Smooth muscle cell (in vitro differentiated cells): Measurements from ENCODE around the gene RSPO1. TPM values are rescaled to one million over a fixed set of nuclear protein-coding genes. Genes with fewer than 3 reads are reported as not detected.
"Not testable (repeated sequence)": the region's sequence is repeated elsewhere in the genome, so short reads cannot be mapped to it uniquely, and the experiment has no call there.

Experiments
- DNase-seq: peaks from one replicate; lab custom pipeline; 2025; ENCODE audit not compliant: unreplicated experiment; lab: John Stamatoyannopoulos, UW
- H2AFZ ChIP-seq: fragments of 200-600 bp; sonication (generic); 2 replicates; pipeline ENCODE4 v1.6.0; 2016; ENCODE audit warnings: antibody characterized with exemption, low read depth, mild to moderate bottlenecking
- H3F3A ChIP-seq: fragments of 200-600 bp; sonication (generic); 2 replicates; pipeline ENCODE4 v1.6.0; 2017; ENCODE audit warnings: antibody characterized with exemption, low read depth
- H3K27ac ChIP-seq: fragments of 200-600 bp; sonication (generic); 2 replicates; pipeline ENCODE4 v1.5.1; 2016; ENCODE audit warnings: low read depth, mild to moderate bottlenecking
- H3K27me3 ChIP-seq: fragments of 200-600 bp; sonication (generic); 2 replicates; pipeline ENCODE4 v1.6.1; 2016; ENCODE audit warnings: low read depth, mild to moderate bottlenecking
- H3K36me3 ChIP-seq: fragments of 200-600 bp; sonication (generic); 2 replicates; pipeline ENCODE4 v1.5.1; 2016; ENCODE audit warnings: low read depth
- H3K4me1 ChIP-seq: fragments of 200-600 bp; sonication (generic); 2 replicates; pipeline ENCODE4 v1.5.1; 2016; ENCODE audit warnings: low read depth
- H3K4me2 ChIP-seq: fragments of 200-600 bp; sonication (generic); 2 replicates; pipeline ENCODE4 v1.6.0; 2016; ENCODE audit warnings: mild to moderate bottlenecking
- H3K4me3 ChIP-seq: fragments of 200-600 bp; sonication (generic); 2 replicates; pipeline ENCODE4 v1.5.1; 2016; ENCODE audit warnings: mild to moderate bottlenecking
- H3K79me2 ChIP-seq: fragments of 200-600 bp; sonication (generic); 2 replicates; pipeline ENCODE4 v1.6.0; 2016; ENCODE audit warnings: low read depth, mild to moderate bottlenecking
- H3K9ac ChIP-seq: fragments of 200-600 bp; sonication (generic); 2 replicates; pipeline ENCODE4 v1.6.0; 2016; ENCODE audit warnings: low read depth
- H3K9me3 ChIP-seq: fragments of 200-600 bp; sonication (generic); replicated peaks from 2 replicates; pipeline ENCODE4 v1.5.1; 2016; ENCODE audit warnings: low read depth
- H4K20me1 ChIP-seq: fragments of 200-600 bp; sonication (generic); 2 replicates; pipeline ENCODE4 v1.6.0; 2016; ENCODE audit warnings: low read depth
- WGBS: methylation state at CpG from one replicate; pipeline ENCODE4 v1.1.7; 2016; ENCODE audit warnings: low lambda C conversion rate; 5-methylcytosine and 5-hydroxymethylcytosine counted together
- polyA plus RNA-seq: library from polyadenylated mRNA; unstranded; fragments of >200 nt; fragmentation: Nextera tagmentation; extraction: Ambion mirVana; gene quantifications from 2 replicates; pipeline ENCODE4 v1.2.1, GENCODE V29; 2016
- total RNA-seq: library from RNA; depleted of rRNA; stranded (reverse); fragments of >200 nt; gene quantifications from 2 replicates; pipeline ENCODE4 v1.2.3, GENCODE V29; 2014
- TF ChIP-seq, protein P1 (sequence below): fragments of 200-600 bp; sonication (generic); IDR thresholded peaks from 2 replicates; pipeline ENCODE4 v1.5.1; 2017; ENCODE audit warnings: borderline replicate concordance, mild to moderate bottlenecking, antibody characterized with exemption; ENCODE audit not compliant: insufficient read depth, poor library complexity, severe bottlenecking

Gene RSPO1
- total and polyA plus RNA-seq, 2 experiments from 2014 or later: not detected

- Histone ChIP-seq H3K4me3 (no peak overlapping the region), H3K27me3 (no peaks in the 10 kb centered on the region), H4K20me1 (peaks cover 34% of the 10 kb centered on the region), H3K27ac (no peak overlapping the region), H3K9me3 (no peaks in the 10 kb centered on the region), H3K9ac (no peak overlapping the region), H3F3A (no peaks in the 10 kb centered on the region), H2AFZ (no peak overlapping the region), H3K79me2 (peaks cover 39% of the 10 kb centered on the region), H3K4me1 (peaks cover 14% of the 10 kb centered on the region), H3K36me3 (peaks cover 21% of the 10 kb centered on the region), H3K4me2 (peak overlapping the region; percentile 99)
- no peak for DNase-seq
- WGBS: over 99% methylated on average over 6 of the region's 6 CpGs
- TF ChIP-seq, protein P1, sequence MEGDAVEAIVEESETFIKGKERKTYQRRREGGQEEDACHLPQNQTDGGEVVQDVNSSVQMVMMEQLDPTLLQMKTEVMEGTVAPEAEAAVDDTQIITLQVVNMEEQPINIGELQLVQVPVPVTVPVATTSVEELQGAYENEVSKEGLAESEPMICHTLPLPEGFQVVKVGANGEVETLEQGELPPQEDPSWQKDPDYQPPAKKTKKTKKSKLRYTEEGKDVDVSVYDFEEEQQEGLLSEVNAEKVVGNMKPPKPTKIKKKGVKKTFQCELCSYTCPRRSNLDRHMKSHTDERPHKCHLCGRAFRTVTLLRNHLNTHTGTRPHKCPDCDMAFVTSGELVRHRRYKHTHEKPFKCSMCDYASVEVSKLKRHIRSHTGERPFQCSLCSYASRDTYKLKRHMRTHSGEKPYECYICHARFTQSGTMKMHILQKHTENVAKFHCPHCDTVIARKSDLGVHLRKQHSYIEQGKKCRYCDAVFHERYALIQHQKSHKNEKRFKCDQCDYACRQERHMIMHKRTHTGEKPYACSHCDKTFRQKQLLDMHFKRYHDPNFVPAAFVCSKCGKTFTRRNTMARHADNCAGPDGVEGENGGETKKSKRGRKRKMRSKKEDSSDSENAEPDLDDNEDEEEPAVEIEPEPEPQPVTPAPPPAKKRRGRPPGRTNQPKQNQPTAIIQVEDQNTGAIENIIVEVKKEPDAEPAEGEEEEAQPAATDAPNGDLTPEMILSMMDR: no peak
Measured at GRCh38 chr1:37593726-37594125, 41.0 kb downstream of the RSPO1 start.

- 96% methylated on average over 2 of the region's 2 CpGs for WGBS
- no peaks in the 10 kb centered on the region for H3K27me3 ChIP-seq
- peaks cover 29% of the 10 kb centered on the region for H3K79me2 ChIP-seq
- no peak for DNase-seq
- H3K4me2 ChIP-seq: no peak overlapping the region
- H3K27ac ChIP-seq: no peak overlapping the region
- H3F3A ChIP-seq: no peaks in the 10 kb centered on the region
- TF ChIP-seq, protein P1: no peak
- H2AFZ ChIP-seq: no peak overlapping the region
- H3K9ac ChIP-seq: no peak overlapping the region
- no peaks in the 10 kb centered on the region for H3K9me3 ChIP-seq
- H3K4me1 ChIP-seq: peaks cover 1% of the 10 kb centered on the region
- no peak overlapping the region for H3K4me3 ChIP-seq
- peaks cover 49% of the 10 kb centered on the region for H4K20me1 ChIP-seq
- H3K36me3 ChIP-seq: peaks cover 41% of the 10 kb centered on the region
Measured at GRCh38 chr1:37588939-37589338, 45.8 kb downstream of the RSPO1 start.

DNA sequence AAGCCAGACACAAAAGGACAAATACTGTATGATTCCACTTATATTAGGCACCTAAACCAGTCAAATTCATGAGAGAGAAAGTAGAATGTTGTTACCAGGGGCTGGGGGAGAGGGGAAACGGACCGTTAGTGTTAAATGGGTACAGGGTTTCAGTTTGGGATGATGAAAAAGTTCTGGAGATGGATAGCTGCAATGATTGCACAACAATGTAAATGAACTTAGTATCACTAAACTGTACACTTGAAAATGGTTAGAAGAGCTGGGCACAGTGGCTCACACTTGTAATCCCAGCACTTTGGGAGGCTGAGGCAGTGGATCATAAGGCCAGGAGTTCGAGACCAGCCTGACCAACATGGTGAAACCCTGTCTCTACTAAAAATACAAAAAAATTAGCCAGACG is 50.1 kb downstream of the RSPO1 start:
- H3K27ac ChIP-seq, H3K27me3 ChIP-seq, H3K4me2 ChIP-seq, H3K9me3 ChIP-seq, DNase-seq, H3F3A ChIP-seq, H3K4me1 ChIP-seq, H2AFZ ChIP-seq, H3K9ac ChIP-seq, H3K4me3 ChIP-seq: not testable (repeated sequence)
- peaks cover 38% of the 10 kb centered on the region for H3K36me3 ChIP-seq
- WGBS: 97% methylated on average over 4 of the region's 4 CpGs
- peaks cover 10% of the 10 kb centered on the region for H3K79me2 ChIP-seq
- H4K20me1 ChIP-seq: peaks cover 42% of the 10 kb centered on the region

GRCh38 chr1:37575692-37576091 is 59.0 kb downstream of the RSPO1 start:
- Histone ChIP-seq H3K9ac (peak overlapping the region; percentile 54), H2AFZ (no peak overlapping the region), H3K36me3 (peaks cover 10% of the 10 kb centered on the region), H3K27me3 (no peaks in the 10 kb centered on the region), H3K79me2 (no peaks in the 10 kb centered on the region), H4K20me1 (peaks cover 79% of the 10 kb centered on the region), H3K9me3 (no peaks in the 10 kb centered on the region), H3K4me2 (peak overlapping the region; percentile 38), H3F3A (peaks cover 13% of the 10 kb centered on the region), H3K4me1 (no peaks in the 10 kb centered on the region), H3K4me3 (no peak overlapping the region), H3K27ac (peak overlapping the region; percentile 92)
- 46% methylated on average over 5 of the region's 5 CpGs for WGBS
- DNase-seq: no peak
- TF ChIP-seq, protein P1: no peak
